ENCODE measurements around the gene MGRN1.

Gene MGRN1

GRCh38 chr16:4654011-4654963 is 29.7 kb downstream of the MGRN1 start:
- DNase-seq (ENCODE audit: low read depth), result no peak

- no peak for DNase-seq (ENCODE audit: low read depth)
Observed at GRCh38 chr16:4654964-4655590, 30.5 kb downstream of the MGRN1 start.

- no peak for DNase-seq (ENCODE audit: low read depth)
Observed at GRCh38 chr16:4655801-4656200, 31.2 kb downstream of the MGRN1 start.

GRCh38 chr16:4656221-4656620 is 31.6 kb downstream of the MGRN1 start:
- no peak for DNase-seq (ENCODE audit: low read depth)

- no peak for DNase-seq (ENCODE audit: low read depth)
Observed at GRCh38 chr16:4656695-4657686, 32.4 kb downstream of the MGRN1 start.

GRCh38 chr16:4659363-4660353 is 35.0 kb downstream of the MGRN1 start:
- DNase-seq (ENCODE audit: low read depth), result no peak

GRCh38 chr16:4660454-4661007 is 35.9 kb downstream of the MGRN1 start:
- DNase-seq (ENCODE audit: low read depth), result peak; percentile 70

- no peak for DNase-seq (ENCODE audit: low read depth)
Observed at GRCh38 chr16:4661661-4662060, 37.0 kb downstream of the MGRN1 start.

- DNase-seq (ENCODE audit: low read depth), result no peak
Observed at GRCh38 chr16:4663465-4663776, 38.8 kb downstream of the MGRN1 start.

- DNase-seq (ENCODE audit: low read depth), result no peak
Observed at GRCh38 chr16:4663777-4664465, 39.3 kb downstream of the MGRN1 start.

GRCh38 chr16:4664538-4665418 is 40.2 kb downstream of the MGRN1 start:
- peak; percentile 31 for DNase-seq (ENCODE audit: low read depth)

- DNase-seq (ENCODE audit: low read depth), result no peak
Observed at GRCh38 chr16:4666537-4667202, 42.0 kb downstream of the MGRN1 start.

- no peak for DNase-seq (ENCODE audit: low read depth)
Observed at GRCh38 chr16:4667203-4667963, 42.8 kb downstream of the MGRN1 start.

- no peak for DNase-seq (ENCODE audit: low read depth)
Observed at GRCh38 chr16:4668313-4668960, 43.8 kb downstream of the MGRN1 start.

- no peak for DNase-seq (ENCODE audit: low read depth)
Observed at GRCh38 chr16:4673387-4674046, 48.9 kb downstream of the MGRN1 start.

GRCh38 chr16:4674926-4675530 is 50.4 kb downstream of the MGRN1 start:
- no peak for DNase-seq (ENCODE audit: low read depth)

Data from stimulated activated CD4-positive, alpha-beta T cell treated with anti-CD3 and anti-CD28 coated beads, Interleukin-2, amount 100 ng/mL, for 4 hours (primary cell).